ENCODE results near the gene FAM89B.

FAM89B gene

GRCh38 chr11:65620666-65621065, 48.3 kb downstream of the FAM89B start:
- TF ChIP-seq TEAD4 (IDR thresholded peaks at IDR 0.05) (no peak), YY1 (IDR thresholded peaks at IDR 0.05; ENCODE audit: low read depth) (no peak), USF1 (IDR thresholded peaks at IDR 0.05) (no peak), ZBTB7A (IDR thresholded peaks at IDR 0.05; ENCODE audit: low read depth) (no peak), REST (IDR thresholded peaks at IDR 0.05; ENCODE audit: low read depth) (no peak), CREB1 (IDR thresholded peaks at IDR 0.05; ENCODE audit: low read depth) (no peak), NFIC (IDR thresholded peaks at IDR 0.05) (no peak), TCF12 (IDR thresholded peaks at IDR 0.05; ENCODE audit: low read depth) (no peak), FOXM1 (IDR thresholded peaks at IDR 0.05; ENCODE audit: borderline replicate concordance, low read depth) (no peak), MAX (IDR thresholded peaks at IDR 0.05) (no peak), TAF1 (IDR thresholded peaks at IDR 0.05; ENCODE audit: low read depth) (no peak), EP300 (IDR thresholded peaks at IDR 0.05; ENCODE audit: borderline replicate concordance) (no peak), CEBPB (IDR thresholded peaks at IDR 0.05) (no peak)

DNA sequence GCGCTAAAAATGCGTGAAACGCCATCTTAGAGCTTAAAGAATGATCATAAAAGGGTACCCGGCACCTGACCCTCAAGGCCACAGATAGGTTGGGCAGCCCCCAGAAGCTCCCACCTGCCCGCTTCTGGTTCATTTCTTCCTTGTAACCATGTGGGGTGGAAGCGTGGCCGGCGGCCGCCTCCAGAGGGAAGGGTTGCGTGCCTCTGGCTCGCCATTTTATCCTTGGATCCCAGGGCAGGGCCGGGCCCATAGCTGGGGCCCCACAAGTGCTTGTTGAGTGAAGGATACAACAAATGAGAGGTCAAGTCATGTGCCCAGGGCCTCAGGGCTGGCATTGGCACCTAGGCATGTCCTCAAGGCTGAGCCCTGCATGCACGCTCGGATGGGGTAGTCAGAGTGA, 49.1 kb downstream of the FAM89B start:
- TF ChIP-seq RAD21 (IDR thresholded peaks at IDR 0.05; ENCODE audit: low read depth) = no peak
- no peak for TF ChIP-seq NFIC (IDR thresholded peaks at IDR 0.05)
- no peak for TF ChIP-seq REST (IDR thresholded peaks at IDR 0.05; ENCODE audit: low read depth)
- TF ChIP-seq EP300 (IDR thresholded peaks at IDR 0.05; ENCODE audit: borderline replicate concordance) = no peak
- no peak for TF ChIP-seq USF1 (IDR thresholded peaks at IDR 0.05)
- TF ChIP-seq EGR1 (IDR thresholded peaks at IDR 0.05) = no peak
- no peak for TF ChIP-seq CREB1 (IDR thresholded peaks at IDR 0.05; ENCODE audit: low read depth)
- TF ChIP-seq MAX (IDR thresholded peaks at IDR 0.05) = no peak
- no peak for TF ChIP-seq YY1 (IDR thresholded peaks at IDR 0.05; ENCODE audit: low read depth)
- TF ChIP-seq CEBPB (IDR thresholded peaks at IDR 0.05) = no peak
- no peak for TF ChIP-seq FOXM1 (IDR thresholded peaks at IDR 0.05; ENCODE audit: borderline replicate concordance, low read depth)

DNA sequence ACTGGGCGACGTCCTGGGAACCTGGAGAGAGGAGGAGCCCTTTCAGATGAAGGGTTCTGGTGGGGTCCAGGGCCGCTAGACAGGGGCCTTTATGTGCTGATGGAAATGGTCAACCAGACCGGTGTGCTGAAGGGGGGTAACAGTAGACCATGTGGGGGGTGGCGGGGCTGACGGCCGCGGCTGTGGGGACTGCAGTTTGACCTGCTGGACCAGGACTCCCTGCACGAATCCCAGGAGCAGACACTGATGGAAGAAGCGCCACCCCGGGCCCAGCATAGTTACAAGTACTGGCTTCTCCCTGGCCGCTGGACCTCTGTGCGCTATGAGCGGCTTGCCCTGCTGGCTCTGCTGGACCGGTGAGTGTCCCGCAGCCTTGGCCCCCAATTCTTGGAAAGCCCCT, 49.7 kb downstream of the FAM89B start:
- no peak for TF ChIP-seq EP300 (IDR thresholded peaks at IDR 0.05; ENCODE audit: borderline replicate concordance)
- TF ChIP-seq FOXM1 (IDR thresholded peaks at IDR 0.05; ENCODE audit: borderline replicate concordance, low read depth) = no peak
- no peak for TF ChIP-seq TCF12 (IDR thresholded peaks at IDR 0.05; ENCODE audit: low read depth)
- no peak for TF ChIP-seq ZBTB7A (IDR thresholded peaks at IDR 0.05; ENCODE audit: low read depth)
- no peak for TF ChIP-seq TEAD4 (IDR thresholded peaks at IDR 0.05)
- no peak for TF ChIP-seq RAD21 (IDR thresholded peaks at IDR 0.05; ENCODE audit: low read depth)
- TF ChIP-seq REST (IDR thresholded peaks at IDR 0.05; ENCODE audit: low read depth) = no peak
- TF ChIP-seq USF1 (IDR thresholded peaks at IDR 0.05) = no peak
- TF ChIP-seq CREB1 (IDR thresholded peaks at IDR 0.05; ENCODE audit: low read depth) = no peak
- TF ChIP-seq NFIC (IDR thresholded peaks at IDR 0.05) = no peak
- no peak for TF ChIP-seq YY1 (IDR thresholded peaks at IDR 0.05; ENCODE audit: low read depth)
- no peak for TF ChIP-seq TAF1 (IDR thresholded peaks at IDR 0.05; ENCODE audit: low read depth)
- no peak for TF ChIP-seq MAX (IDR thresholded peaks at IDR 0.05)
- TF ChIP-seq CEBPB (IDR thresholded peaks at IDR 0.05) = no peak
- TF ChIP-seq EGR1 (IDR thresholded peaks at IDR 0.05) = no peak

- no peak for TF ChIP-seq RAD21 (IDR thresholded peaks at IDR 0.05; ENCODE audit: low read depth)
- no peak for TF ChIP-seq CEBPB (IDR thresholded peaks at IDR 0.05)
- TF ChIP-seq MAX (IDR thresholded peaks at IDR 0.05) = no peak
- no peak for TF ChIP-seq REST (IDR thresholded peaks at IDR 0.05; ENCODE audit: low read depth)
- no peak for TF ChIP-seq EGR1 (IDR thresholded peaks at IDR 0.05)
- TF ChIP-seq FOXM1 (IDR thresholded peaks at IDR 0.05; ENCODE audit: borderline replicate concordance, low read depth) = no peak
- no peak for TF ChIP-seq TEAD4 (IDR thresholded peaks at IDR 0.05)
- TF ChIP-seq EP300 (IDR thresholded peaks at IDR 0.05; ENCODE audit: borderline replicate concordance) = no peak
- no peak for TF ChIP-seq USF1 (IDR thresholded peaks at IDR 0.05)
- TF ChIP-seq ZBTB7A (IDR thresholded peaks at IDR 0.05; ENCODE audit: low read depth) = no peak
- TF ChIP-seq TAF1 (IDR thresholded peaks at IDR 0.05; ENCODE audit: low read depth) = no peak
- TF ChIP-seq CREB1 (IDR thresholded peaks at IDR 0.05; ENCODE audit: low read depth) = no peak
- TF ChIP-seq NFIC (IDR thresholded peaks at IDR 0.05) = no peak
- TF ChIP-seq YY1 (IDR thresholded peaks at IDR 0.05; ENCODE audit: low read depth) = no peak
- TF ChIP-seq TCF12 (IDR thresholded peaks at IDR 0.05; ENCODE audit: low read depth) = no peak
These were observed 50.8 kb downstream of the FAM89B start for GRCh38 chr11:65623177-65623576.

Measured in Ishikawa (cell line).